Upper lobe of left lung (tissue), 4 donors: Measurements from ENCODE around the gene ZFYVE9.

Source experiments
- EP300 ChIP-seq, 4 donors: sonication (generic); formaldehyde crosslinking; IDR thresholded peaks; one replicate each; pipeline ENCODE4 v1.5.1; 2017; ENCODE audit warnings: antibody characterized with exemption in 4 of 4, control low read depth in 2 of 4
- TF ChIP-seq, protein P1 (sequence below), 6 experiments: fragments of 450-650 bp in 4 of 6; fragments of 200-600 bp in 2 of 6; sonication (generic) in 2 of 6; IDR thresholded peaks; one replicate each; pipeline ENCODE4 v1.5.1; 2016 to 2019; ENCODE audit warnings: antibody characterized with exemption in 6 of 6

DNA sequence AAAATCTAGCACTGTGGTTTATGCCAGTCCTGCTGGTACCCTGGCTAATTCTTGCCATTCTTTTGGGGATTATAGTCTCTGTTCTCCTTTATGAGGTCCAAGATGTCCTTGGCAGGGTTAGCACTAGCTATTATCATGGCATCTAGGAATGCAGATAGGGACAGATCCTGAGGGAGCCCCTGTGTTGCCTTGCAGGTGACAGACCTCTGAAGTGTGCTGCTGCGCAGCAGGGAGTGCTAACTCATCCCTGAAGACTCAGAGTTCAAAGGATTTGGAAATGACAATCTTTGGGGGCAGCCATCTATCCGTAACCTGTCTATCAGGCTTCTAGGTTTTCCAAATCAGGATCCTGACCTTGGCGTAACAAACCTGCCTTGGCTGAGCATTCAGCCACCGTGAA, 16.3 kb downstream of the ZFYVE9 start:
- TF ChIP-seq, protein P1, sequence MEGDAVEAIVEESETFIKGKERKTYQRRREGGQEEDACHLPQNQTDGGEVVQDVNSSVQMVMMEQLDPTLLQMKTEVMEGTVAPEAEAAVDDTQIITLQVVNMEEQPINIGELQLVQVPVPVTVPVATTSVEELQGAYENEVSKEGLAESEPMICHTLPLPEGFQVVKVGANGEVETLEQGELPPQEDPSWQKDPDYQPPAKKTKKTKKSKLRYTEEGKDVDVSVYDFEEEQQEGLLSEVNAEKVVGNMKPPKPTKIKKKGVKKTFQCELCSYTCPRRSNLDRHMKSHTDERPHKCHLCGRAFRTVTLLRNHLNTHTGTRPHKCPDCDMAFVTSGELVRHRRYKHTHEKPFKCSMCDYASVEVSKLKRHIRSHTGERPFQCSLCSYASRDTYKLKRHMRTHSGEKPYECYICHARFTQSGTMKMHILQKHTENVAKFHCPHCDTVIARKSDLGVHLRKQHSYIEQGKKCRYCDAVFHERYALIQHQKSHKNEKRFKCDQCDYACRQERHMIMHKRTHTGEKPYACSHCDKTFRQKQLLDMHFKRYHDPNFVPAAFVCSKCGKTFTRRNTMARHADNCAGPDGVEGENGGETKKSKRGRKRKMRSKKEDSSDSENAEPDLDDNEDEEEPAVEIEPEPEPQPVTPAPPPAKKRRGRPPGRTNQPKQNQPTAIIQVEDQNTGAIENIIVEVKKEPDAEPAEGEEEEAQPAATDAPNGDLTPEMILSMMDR (IDR thresholded peaks at IDR 0.05), result no peak
- no peak for TF ChIP-seq EP300 (IDR thresholded peaks at IDR 0.05)
